Endometrial microvascular endothelial cells (primary cell): ENCODE results near the gene VAMP5. TPM values are rescaled to one million over a fixed set of nuclear protein-coding genes. Genes with fewer than 3 reads are reported as not detected.

Source experiments
- in situ Hi-C: cut with HindIII; loops from 2 replicates; pipeline ENCODE4 v1.10.0; 2017; ENCODE audit warnings: low sequenced_read_pairs, low pct_unique_long_range_greater_than_20kb; ENCODE audit errors: inconsistent ontology term
- total RNA-seq: library from RNA; depleted of rRNA; stranded (reverse); fragments of >200 nt; gene quantifications from one replicate; pipeline ENCODE4 v1.2.3, GENCODE V29; 2015; ENCODE audit errors: inconsistent ontology term

The VAMP5 gene, protein sequence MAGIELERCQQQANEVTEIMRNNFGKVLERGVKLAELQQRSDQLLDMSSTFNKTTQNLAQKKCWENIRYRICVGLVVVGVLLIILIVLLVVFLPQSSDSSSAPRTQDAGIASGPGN
- 124 TPM for total RNA-seq

GRCh38 chr2:85584354-85584856, at the start of gene VAMP5:
TSS of gene VAMP5 (plus strand) at chr2:85584431. CDS start at chr2:85584491, 60 bp downstream.
- in situ Hi-C loops: no loop called here

DNA sequence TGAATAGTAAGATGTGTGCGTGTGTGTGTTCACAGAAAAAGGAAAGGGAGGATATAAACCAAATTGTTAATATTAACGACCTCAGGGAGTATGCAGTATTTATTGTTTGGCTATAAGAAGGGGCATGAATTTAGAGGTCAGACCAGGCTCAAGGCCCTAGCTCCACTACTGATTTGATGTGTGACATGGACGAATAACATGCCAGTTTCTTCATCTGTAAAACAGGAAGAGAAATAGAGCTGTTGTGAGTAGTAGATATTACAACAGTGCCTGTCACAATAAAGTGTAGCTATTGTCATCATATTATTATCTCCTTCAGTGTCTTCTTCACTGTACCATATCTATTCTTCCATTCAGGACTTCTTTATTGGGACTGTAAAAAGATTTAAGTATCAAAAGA, 49.4 kb upstream of the VAMP5 start:
- in situ Hi-C loops: loop anchor here (25.0 kb wide), 1 partner anchor 123 kb away; the partner anchor contains the start of genes CAPG and SH2D6

- in situ Hi-C loops: loop anchor here (25.0 kb wide), 1 partner anchor 124 kb away; the partner anchor contains the start of genes CAPG and SH2D6
Observed at GRCh38 chr2:85536479-85536878, 47.8 kb upstream of the VAMP5 start.

- in situ Hi-C loops: loop anchor here (25.0 kb wide), 1 partner anchor 126 kb away; the partner anchor contains the start of genes CAPG and SH2D6
Observed at GRCh38 chr2:85537600-85538506, 46.4 kb upstream of the VAMP5 start.

DNA sequence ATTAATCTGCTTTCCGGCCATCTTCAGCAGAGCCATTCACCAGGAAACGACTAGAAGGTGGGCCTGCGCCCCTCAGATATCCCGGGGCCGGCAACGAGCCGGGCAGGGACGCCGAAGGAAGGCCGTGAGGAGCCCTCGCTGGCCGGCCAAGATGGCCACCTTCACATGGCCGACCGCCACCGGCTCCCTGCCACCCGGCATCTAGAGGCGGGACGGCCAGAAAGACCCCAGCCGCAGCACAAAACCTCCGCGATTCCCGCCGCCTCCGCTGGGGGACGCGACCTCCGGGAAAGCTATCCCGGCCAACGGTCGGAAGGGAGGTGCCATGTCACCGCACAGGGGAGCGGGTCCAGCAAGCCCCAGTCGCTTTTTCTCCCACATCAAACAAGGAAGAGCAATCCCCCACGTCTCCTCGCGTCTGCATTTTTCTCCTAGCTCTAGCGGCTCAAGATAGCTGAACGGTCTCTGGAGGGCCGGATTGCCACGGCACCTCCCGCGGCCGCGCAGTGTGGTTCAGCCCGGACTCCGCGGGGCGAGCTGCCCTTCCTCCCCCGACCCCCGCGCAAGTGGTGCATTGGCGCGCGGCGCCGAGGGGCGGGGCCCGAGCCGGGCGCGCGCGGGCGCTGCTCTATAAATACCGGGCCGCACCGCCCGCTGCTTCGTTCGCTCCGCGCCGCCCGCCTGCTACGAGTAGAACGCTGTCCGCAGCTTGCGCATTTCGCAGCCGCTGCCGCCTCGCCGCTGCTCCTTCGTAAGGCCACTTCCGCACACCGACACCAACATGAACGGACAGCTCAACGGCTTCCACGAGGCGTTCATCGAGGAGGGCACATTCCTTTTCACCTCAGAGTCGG, 45.5 kb upstream of the VAMP5 start, which contains the start of gene MAT2A:
MAT2A (plus strand) TSS at position 662 of the 854 bp plus-strand sequence; CDS start at position 782, 120 bp downstream.
- in situ Hi-C loops: loop anchor here (25.0 kb wide), 1 partner anchor 126 kb away; the partner anchor contains the start of genes CAPG and SH2D6

DNA sequence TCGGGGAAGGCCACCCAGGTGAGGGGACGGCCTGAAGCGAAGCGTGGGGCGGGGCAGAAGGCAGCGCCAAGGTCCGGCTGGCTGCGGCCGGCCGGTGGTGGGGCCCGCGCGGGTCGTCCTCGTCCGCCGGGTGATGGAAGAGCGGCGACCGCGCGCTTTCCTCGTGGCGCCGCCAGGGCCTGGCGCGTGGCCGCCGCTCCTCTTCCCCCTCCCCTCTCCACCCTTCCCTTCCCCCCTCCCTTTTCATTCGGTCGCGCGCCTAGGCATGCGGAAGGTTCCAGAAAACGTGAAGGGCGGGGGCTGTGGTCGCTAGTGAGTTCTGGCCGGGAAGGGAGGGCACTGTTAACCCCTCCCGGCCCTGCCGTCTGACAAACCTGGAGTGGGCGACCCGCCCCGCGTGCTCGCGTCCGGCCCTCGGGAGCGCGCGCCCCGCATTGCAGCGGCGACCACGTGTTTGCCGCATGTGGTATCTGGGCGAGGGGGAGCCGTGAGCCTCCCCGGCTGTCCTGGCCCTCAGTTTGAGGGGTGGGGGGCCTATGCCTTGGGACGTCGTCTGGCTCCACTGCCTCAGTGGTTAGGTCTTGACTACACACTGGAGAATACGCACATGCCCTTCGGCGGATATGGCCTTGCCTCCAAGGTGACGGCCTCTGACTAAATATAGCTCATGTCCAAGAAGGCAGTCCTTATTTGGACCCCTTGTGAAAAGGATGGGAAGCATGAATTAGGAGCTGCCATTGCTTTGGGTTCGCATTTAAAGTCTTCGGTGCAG, 44.7 kb upstream of the VAMP5 start:
- in situ Hi-C loops: loop anchor here (25.0 kb wide), 1 partner anchor 127 kb away; the partner anchor contains the start of genes CAPG and SH2D6

DNA sequence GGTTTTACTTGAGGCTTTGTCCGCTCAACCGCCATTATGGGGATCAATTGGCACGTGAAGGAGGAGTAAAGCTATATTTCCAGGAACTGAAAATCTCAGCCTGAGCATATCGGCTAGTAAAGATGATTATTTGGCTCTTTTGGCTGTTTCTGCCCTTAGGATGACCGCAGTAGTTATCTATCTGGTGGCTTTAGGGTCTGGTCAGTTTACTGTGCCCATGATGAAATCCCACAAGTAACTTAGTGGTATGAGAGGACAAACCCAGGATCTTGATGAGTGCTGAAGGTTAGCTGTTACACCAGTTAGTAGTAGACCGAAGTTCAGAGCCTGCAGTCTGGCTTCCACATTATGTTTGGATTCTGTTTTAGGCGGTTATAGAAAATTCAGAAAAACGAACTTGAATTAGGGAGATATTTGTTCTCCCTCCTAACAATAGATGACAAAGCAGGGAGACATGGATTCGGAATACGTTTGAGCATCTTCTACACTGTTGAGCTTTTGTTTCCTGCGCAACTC, 44.0 kb upstream of the VAMP5 start:
- in situ Hi-C loops: loop anchor here (25.0 kb wide), 1 partner anchor 128 kb away; the partner anchor contains the start of genes CAPG and SH2D6

DNA sequence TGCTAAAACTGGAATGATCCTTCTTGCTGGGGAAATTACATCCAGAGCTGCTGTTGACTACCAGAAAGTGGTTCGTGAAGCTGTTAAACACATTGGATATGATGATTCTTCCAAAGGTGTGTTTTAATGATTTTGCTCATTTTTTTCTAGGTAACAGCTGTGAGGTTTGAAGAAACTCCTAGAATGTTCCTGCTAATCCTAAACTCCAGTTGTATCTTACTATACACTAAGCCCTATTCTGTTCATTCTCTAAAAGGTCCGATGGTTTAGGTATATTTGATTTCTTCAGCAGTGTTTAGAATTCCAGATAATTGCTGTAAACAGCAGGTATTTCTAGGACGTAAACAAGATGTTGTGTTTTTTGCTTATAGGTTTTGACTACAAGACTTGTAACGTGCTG, 43.0 kb upstream of the VAMP5 start:
- in situ Hi-C loops: loop anchor here (25.0 kb wide), 1 partner anchor 129 kb away; the partner anchor contains the start of genes CAPG and SH2D6

DNA sequence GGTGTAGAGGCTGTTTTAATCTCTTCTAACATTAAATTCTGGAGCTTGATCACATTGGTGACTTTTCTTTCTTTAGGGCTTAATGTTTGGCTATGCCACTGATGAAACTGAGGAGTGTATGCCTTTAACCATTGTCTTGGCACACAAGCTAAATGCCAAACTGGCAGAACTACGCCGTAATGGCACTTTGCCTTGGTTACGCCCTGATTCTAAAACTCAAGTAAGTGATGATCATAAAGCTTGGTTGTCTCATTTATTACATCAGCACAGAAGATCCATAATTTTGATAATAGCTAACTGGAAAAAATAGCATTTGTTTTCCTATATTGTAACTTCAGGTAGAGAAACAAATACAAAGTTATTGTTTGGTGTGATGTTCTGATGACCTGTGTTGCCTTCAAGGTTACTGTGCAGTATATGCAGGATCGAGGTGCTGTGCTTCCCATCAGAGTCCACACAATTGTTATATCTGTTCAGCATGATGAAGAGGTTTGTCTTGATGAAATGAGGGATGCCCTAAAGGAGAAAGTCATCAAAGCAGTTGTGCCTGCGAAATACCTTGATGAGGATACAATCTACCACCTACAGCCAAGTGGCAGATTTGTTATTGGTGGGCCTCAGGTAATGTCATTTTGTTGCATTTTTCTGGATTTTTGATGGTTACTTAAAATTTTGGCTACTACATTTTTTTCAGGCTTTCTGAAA, 42.3 kb upstream of the VAMP5 start:
- in situ Hi-C loops: loop anchor here (25.0 kb wide), 1 partner anchor 130 kb away; the partner anchor contains the start of genes CAPG and SH2D6

DNA sequence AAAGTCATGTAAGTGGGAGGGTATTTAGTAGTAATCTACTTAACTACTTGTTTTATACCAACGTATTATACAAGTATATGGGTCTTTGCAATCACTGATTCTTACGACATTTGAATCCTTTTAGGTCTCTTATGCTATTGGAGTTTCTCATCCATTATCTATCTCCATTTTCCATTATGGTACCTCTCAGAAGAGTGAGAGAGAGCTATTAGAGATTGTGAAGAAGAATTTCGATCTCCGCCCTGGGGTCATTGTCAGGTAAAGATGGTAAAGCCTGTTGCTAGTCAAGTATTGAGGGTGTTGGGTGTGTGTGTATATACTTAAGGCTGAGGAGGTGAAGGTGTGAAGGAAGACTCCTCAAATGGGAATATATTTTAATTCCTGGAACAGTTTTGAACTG, 41.5 kb upstream of the VAMP5 start:
- in situ Hi-C loops: loop anchor here (25.0 kb wide), 1 partner anchor 130 kb away; the partner anchor contains the start of genes CAPG and SH2D6

DNA sequence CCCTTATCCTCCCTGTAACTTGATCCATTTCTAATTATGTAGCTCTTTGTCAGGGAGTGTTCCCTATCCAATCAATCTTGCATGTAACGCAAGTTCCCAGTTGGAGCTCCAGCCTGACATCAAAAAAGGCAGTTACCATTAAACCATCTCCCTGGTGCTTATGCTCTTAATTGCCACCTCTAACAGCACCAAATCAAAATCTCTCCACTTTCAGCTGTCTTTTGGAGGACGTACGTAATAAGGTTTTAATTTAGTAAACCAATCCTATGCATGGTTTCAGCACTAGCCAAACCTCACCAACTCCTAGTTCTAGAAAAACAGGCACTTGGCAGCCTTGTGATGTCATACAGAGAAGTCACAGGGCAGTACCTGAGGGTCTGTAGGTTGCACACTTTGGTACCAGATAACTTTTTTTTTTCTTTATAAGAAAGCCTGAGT, 40.0 kb upstream of the VAMP5 start:
- in situ Hi-C loops: loop anchor here (25.0 kb wide), 1 partner anchor 132 kb away; the partner anchor contains the start of genes CAPG and SH2D6

DNA sequence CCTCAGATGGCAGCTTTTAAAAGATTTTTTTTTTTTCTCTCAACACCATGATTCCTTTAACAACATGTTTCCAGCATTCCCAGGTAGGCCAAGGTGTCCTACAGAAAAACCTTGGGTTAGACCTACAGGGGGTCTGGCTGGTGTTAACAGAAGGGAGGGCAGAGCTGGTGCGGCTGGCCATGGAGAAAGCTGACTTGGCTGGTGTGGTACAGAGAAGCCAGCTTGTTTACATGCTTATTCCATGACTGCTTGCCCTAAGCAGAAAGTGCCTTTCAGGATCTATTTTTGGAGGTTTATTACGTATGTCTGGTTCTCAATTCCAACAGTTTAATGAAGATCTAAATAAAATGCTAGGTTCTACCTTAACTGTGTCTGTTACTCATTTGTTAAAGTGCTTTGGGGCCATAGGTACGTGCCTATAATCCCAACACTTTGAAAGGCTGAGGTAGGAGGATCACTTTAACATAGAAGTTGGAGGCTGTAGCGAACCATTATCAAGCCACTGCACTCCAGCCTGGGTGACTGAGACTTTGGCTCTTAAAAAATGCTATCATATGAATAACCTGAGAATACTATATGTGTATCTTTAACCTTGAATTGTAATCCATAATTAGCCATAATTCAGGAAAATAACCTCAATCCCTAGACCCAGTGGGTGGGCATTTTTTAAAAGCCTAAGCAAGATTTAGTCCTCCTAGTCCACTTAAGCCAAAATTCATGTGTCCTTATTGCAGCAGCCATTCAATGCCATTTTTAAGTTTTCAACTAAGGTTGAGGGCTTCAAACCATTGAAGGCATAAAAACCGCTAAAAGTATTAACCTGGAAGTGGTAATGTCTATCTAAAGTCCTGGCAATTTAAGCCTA, 39.1 kb upstream of the VAMP5 start:
- in situ Hi-C loops: loop anchor here (25.0 kb wide), 1 partner anchor 133 kb away; the partner anchor contains the start of genes CAPG and SH2D6

DNA sequence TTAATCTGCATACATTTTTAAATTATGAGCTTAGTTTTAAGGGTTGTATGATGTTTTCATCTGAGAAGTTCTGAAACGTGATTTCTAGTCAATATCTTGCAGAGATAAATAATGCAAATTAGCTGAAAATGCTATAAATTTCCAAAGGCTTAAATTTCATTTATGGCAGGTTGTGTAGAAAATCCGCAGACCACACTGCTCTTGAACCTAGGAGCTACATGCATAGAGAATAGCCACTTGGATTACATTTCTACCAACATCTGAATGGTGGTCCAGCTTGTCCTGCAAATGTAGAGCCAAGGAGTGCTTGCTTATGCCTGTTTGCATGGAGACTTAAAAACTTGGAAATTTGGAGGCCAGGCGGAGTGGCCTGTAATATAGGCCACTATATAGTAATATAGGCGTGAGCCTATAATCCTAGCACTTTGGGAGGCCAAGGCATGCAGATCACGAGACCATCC, 38.4 kb upstream of the VAMP5 start:
- in situ Hi-C loops: loop anchor here (25.0 kb wide), 1 partner anchor 134 kb away; the partner anchor contains the start of genes CAPG and SH2D6

- in situ Hi-C loops: loop anchor here (25.0 kb wide), 1 partner anchor 135 kb away; the partner anchor contains the start of genes CAPG and SH2D6
Observed at GRCh38 chr2:85547089-85547858, 37.0 kb upstream of the VAMP5 start.
